SK-N-SH (cell line): ENCODE measurements around the gene KHNYN. TPM values are rescaled to one million over a fixed set of nuclear protein-coding genes. Genes with fewer than 3 reads are reported as not detected.

Experiments
- CTCF ChIA-PET: fragments of 300-600, 350-600 bp; formaldehyde crosslinking; extraction: SDS; loops from one replicate; lab custom pipeline; 2021; lab: Yijun Ruan, JAX
- POLR2A ChIA-PET: fragments of 350-600 bp; sonication (Branson Sonifier 250); formaldehyde crosslinking; extraction: SDS; loops from one replicate; lab custom pipeline; 2020; ENCODE audit warnings: antibody characterized with exemption, inconsistent platforms; lab: Yijun Ruan, JAX
- DNase-seq: peaks from one replicate; pipeline ENCODE4 v3.0.0; 2012
- H2AFZ ChIP-seq: fragments of 200-600 bp; sonication (generic); 2 replicates; pipeline ENCODE4 v1.8.1; 2016; ENCODE audit warnings: antibody characterized with exemption, mild to moderate bottlenecking, low read depth
- H3F3A ChIP-seq: fragments of 200-600 bp; sonication (generic); replicated peaks from 2 replicates; pipeline ENCODE3; 2016; ENCODE audit warnings: antibody characterized with exemption, mild to moderate bottlenecking; ENCODE audit not compliant: insufficient read depth
- H3K27ac ChIP-seq, 2 experiments: fragments of 200-500 bp in 1 of 2; fragments of 200-600 bp in 1 of 2; sonication (Bioruptor generic) in 1 of 2; sonication (generic), shearing (Covaris generic) in 1 of 2; 2 replicates each; pipeline versions ENCODE4 v1.5.1 to v1.6.1; 2014 to 2016; ENCODE audit warnings: low read depth in 2 of 2, inconsistent platforms in 1 of 2, low read length in 1 of 2, mild to moderate bottlenecking in 1 of 2, mixed read lengths in 1 of 2
- H3K27me3 ChIP-seq: fragments of 200-600 bp; sonication (generic), shearing (Covaris generic); 2 replicates; pipeline ENCODE4 v1.6.1; 2016; ENCODE audit warnings: mixed run types; ENCODE audit not compliant: insufficient read depth
- H3K36me3 ChIP-seq, 2 experiments: fragments of 200-500 bp in 1 of 2; fragments of 200-600 bp in 1 of 2; sonication (Bioruptor generic) in 1 of 2; sonication (generic) in 1 of 2; replicated peaks in 1 of 2; 2 replicates each; pipeline versions ENCODE3 to v1.5.1; 2014 to 2016; ENCODE audit warnings: low read length in 1 of 2, mild to moderate bottlenecking in 1 of 2; ENCODE audit not compliant: insufficient read depth in 2 of 2, control insufficient read depth in 1 of 2
- H3K4me1 ChIP-seq, 2 experiments: fragments of 200-500 bp in 1 of 2; fragments of 200-600 bp in 1 of 2; sonication (Bioruptor generic) in 1 of 2; sonication (generic), shearing (Covaris generic) in 1 of 2; 2 replicates each; pipeline versions ENCODE4 v1.5.1 to v1.6.1; 2014 to 2016; ENCODE audit warnings: low read depth in 1 of 2, low read length in 1 of 2, mixed run types in 1 of 2; ENCODE audit not compliant: insufficient read depth in 2 of 2, control insufficient read depth in 1 of 2
- H3K4me2 ChIP-seq: fragments of 200-600 bp; sonication (generic), shearing (Covaris generic); 2 replicates; pipeline ENCODE4 v1.6.1; 2017; ENCODE audit warnings: mixed run types
- H3K4me3 ChIP-seq, 2 experiments: fragments of 200-500 bp in 1 of 2; fragments of 200-600 bp in 1 of 2; sonication (Bioruptor generic) in 1 of 2; sonication (generic), shearing (Covaris generic) in 1 of 2; 2 replicates each; pipeline versions ENCODE4 v1.5.1 to v1.8.1; 2014 to 2016; ENCODE audit warnings: low read depth in 2 of 2, inconsistent platforms in 1 of 2, low read length in 1 of 2, mild to moderate bottlenecking in 1 of 2, mixed read lengths in 1 of 2, moderate library complexity in 1 of 2
- H3K79me2 ChIP-seq: fragments of 200-600 bp; sonication (generic); 2 replicates; pipeline ENCODE4 v1.8.1; 2017; ENCODE audit warnings: mild to moderate bottlenecking; ENCODE audit not compliant: insufficient read depth
- H3K9ac ChIP-seq: fragments of 200-600 bp; sonication (generic); 2 replicates; pipeline ENCODE4 v1.6.1; 2017; ENCODE audit warnings: mixed run types
- H3K9me2 ChIP-seq: fragments of 200-600 bp; sonication (generic); 2 replicates; pipeline ENCODE4 v1.6.1; 2017; ENCODE audit warnings: mixed run types
- H3K9me3 ChIP-seq: fragments of 200-600 bp; sonication (generic); 2 replicates; pipeline ENCODE4 v1.6.1; 2017; ENCODE audit warnings: mixed run types, mild to moderate bottlenecking, moderate library complexity
- H4K20me1 ChIP-seq: fragments of 200-600 bp; sonication (generic); 2 replicates; pipeline ENCODE4 v1.6.1; 2017; ENCODE audit warnings: mild to moderate bottlenecking, mixed run types; ENCODE audit not compliant: insufficient read depth
- ELF1 ChIP-seq: IDR thresholded peaks from 2 replicates; pipeline ENCODE4 v1.4.0; 2012
- EP300 ChIP-seq, 2 experiments: IDR thresholded peaks; 2 replicates each; pipeline versions ENCODE4 v1.4.0 to v1.6.1; 2012; ENCODE audit warnings: borderline replicate concordance in 1 of 2, low read depth in 1 of 2, low read length in 1 of 2
- FOXJ3 ChIP-seq: sonication (generic); formaldehyde crosslinking; IDR thresholded peaks from 2 replicates; pipeline ENCODE4 v1.5.1; 2020; ENCODE audit warnings: mild to moderate bottlenecking, missing genetic modification reagents
- FOXM1 ChIP-seq: IDR thresholded peaks from 2 replicates; pipeline ENCODE4 v1.4.0; 2012; ENCODE audit warnings: low read depth, mild to moderate bottlenecking
- IRF3 ChIP-seq: fragments of 150-350 bp; IDR thresholded peaks from 2 replicates; pipeline ENCODE4 v1.6.1; 2016; ENCODE audit warnings: mild to moderate bottlenecking, low read depth, low read length
- MAX ChIP-seq: IDR thresholded peaks from 2 replicates; pipeline ENCODE4 v1.4.0; 2012; ENCODE audit warnings: low read depth
- MXI1 ChIP-seq: IDR thresholded peaks from 2 replicates; pipeline ENCODE4 v1.6.1; 2012; ENCODE audit warnings: mild to moderate bottlenecking, low read depth, low read length, improper control_type of control experiment
- NFIC ChIP-seq: IDR thresholded peaks from 2 replicates; pipeline ENCODE4 v1.4.0; 2012; ENCODE audit warnings: borderline replicate concordance
- RAD21 ChIP-seq: IDR thresholded peaks from 2 replicates; pipeline ENCODE4 v1.6.1; 2012; ENCODE audit warnings: mild to moderate bottlenecking, low read length
- RCOR1 ChIP-seq: fragments of 150-350 bp; IDR thresholded peaks from 2 replicates; pipeline ENCODE4 v1.6.1; 2017; ENCODE audit warnings: antibody characterized with exemption, low read length
- RFX5 ChIP-seq: IDR thresholded peaks from 2 replicates; pipeline ENCODE4 v1.6.1; 2012; ENCODE audit warnings: mild to moderate bottlenecking, improper control_type of control experiment, low read length
- SMC3 ChIP-seq: IDR thresholded peaks from 2 replicates; pipeline ENCODE4 v1.6.1; 2012; ENCODE audit warnings: low read depth, low read length, improper control_type of control experiment
- TAF1 ChIP-seq: IDR thresholded peaks from 2 replicates; pipeline ENCODE4 v1.6.1; 2012; ENCODE audit warnings: low read depth, mild to moderate bottlenecking, low read length, moderate library complexity, borderline replicate concordance
- TEAD4 ChIP-seq: IDR thresholded peaks from 2 replicates; pipeline ENCODE4 v1.4.0; 2012; ENCODE audit warnings: mild to moderate bottlenecking, borderline replicate concordance; ENCODE audit not compliant: insufficient read depth
- USF1 ChIP-seq: IDR thresholded peaks from 2 replicates; pipeline ENCODE4 v1.4.0; 2012; ENCODE audit warnings: low read depth, borderline replicate concordance
- WGBS: methylation state at CpG from one replicate; pipeline ENCODE4 v1.1.6; 2017; ENCODE audit warnings: low lambda C conversion rate; 5-methylcytosine and 5-hydroxymethylcytosine counted together
- polyA plus RNA-seq, 3 experiments: library from polyadenylated mRNA; depleted of rRNA; stranded (reverse); fragments of >200 nt; gene quantifications; 2 replicates each; pipeline ENCODE4 v1.2.3, GENCODE V29; 2012
- TF ChIP-seq, protein P1 (sequence below): fragments of 200-600 bp; sonication (generic); IDR thresholded peaks from 2 replicates; pipeline ENCODE4 v1.6.1; 2017; ENCODE audit warnings: antibody characterized with exemption, mild to moderate bottlenecking, moderate library complexity

Gene KHNYN
- polyA plus RNA-seq, 1 of the 3 experiments (the other 2 are of a cell fraction): 18.3 TPM

- Histone ChIP-seq H3K36me3 (no peaks in the 10 kb centered on the region), H3K27me3 (0 out of 2 replicates have a peak, but pooled peaks cover 5% of the 10 kb centered on the region), H3F3A (peaks cover 7% of the 10 kb centered on the region), H4K20me1 (no peaks in the 10 kb centered on the region), H2AFZ (no peak overlapping the region), H3K9me3 (no peaks in the 10 kb centered on the region), H3K4me3 (no peak overlapping the region), H3K4me2 (no peak overlapping the region), H3K9ac (no peak overlapping the region), H3K79me2 (no peaks in the 10 kb centered on the region), H3K27ac (no peak overlapping the region), H3K9me2 (no peaks in the 10 kb centered on the region), H3K4me1 (peaks cover 0 to 14% of the 10 kb centered on the region in 2 experiments; a peak in 3 of 4 replicates)
- WGBS: 71% methylated on average over 12 of the region's 12 CpGs
- CTCF ChIA-PET: interaction anchor here (0.5 to 16.1 kb wide), 9 partner anchors 9 to 732 kb away, joined by 3 to 275 read pairs (median 4); no protein-coding TSS in a partner anchor
- POLR2A ChIA-PET: interaction anchor here (0.6 kb wide), 1 partner anchor 63 kb away, joined by 3 read pairs; no protein-coding TSS in a partner anchor
- TF ChIP-seq MXI1 (no peak), MAX (no peak), RFX5 (no peak), IRF3 (no peak), FOXJ3 (CRISPR knock-in tag) (no peak), RAD21 (no peak), ELF1 (no peak), EP300 (IDR thresholded peaks at IDR 0.05; ENCODE audit: borderline replicate concordance in 1 of 2, low read depth in 1 of 2, low read length in 1 of 2) (no peak), USF1 (no peak), FOXM1 (no peak), RCOR1 (no peak)
- no peak for DNase-seq
Observed at GRCh38 chr14:24422694-24423601, 6.8 kb upstream of the KHNYN start.

DNA sequence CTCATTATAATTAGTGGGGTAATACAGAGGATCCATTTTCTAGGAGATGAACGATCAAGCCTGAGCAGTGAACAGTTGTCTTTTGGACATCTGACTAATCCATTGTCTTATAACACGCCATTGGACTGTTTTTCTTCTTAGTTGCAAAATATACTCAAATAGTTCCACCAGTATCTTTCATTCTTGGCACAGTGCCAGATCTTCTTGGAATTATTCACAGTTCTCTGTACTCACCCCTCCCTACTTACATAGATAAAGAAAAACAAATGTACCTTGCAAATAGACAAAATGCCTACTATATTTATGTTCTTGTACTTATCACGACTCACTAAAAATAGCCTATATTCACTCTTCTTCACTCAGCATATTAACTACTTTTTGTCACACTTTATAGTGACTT lies 4.0 kb upstream of the KHNYN start:
- H3K4me2 ChIP-seq: no peak overlapping the region
- CTCF ChIA-PET: interaction anchor here (0.5 to 16.1 kb wide), 11 partner anchors 9 to 118 kb away, joined by 3 to 275 read pairs (median 5); partner anchors contain the start of gene CIDEB
- DNase-seq: no peak
- no peaks in the 10 kb centered on the region for H4K20me1 ChIP-seq
- TF ChIP-seq SMC3 (no peak), TAF1 (no peak), NFIC (peak; percentile 85), TEAD4 (no peak)
- TF ChIP-seq, protein P1, sequence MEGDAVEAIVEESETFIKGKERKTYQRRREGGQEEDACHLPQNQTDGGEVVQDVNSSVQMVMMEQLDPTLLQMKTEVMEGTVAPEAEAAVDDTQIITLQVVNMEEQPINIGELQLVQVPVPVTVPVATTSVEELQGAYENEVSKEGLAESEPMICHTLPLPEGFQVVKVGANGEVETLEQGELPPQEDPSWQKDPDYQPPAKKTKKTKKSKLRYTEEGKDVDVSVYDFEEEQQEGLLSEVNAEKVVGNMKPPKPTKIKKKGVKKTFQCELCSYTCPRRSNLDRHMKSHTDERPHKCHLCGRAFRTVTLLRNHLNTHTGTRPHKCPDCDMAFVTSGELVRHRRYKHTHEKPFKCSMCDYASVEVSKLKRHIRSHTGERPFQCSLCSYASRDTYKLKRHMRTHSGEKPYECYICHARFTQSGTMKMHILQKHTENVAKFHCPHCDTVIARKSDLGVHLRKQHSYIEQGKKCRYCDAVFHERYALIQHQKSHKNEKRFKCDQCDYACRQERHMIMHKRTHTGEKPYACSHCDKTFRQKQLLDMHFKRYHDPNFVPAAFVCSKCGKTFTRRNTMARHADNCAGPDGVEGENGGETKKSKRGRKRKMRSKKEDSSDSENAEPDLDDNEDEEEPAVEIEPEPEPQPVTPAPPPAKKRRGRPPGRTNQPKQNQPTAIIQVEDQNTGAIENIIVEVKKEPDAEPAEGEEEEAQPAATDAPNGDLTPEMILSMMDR: no peak
- H3K27ac ChIP-seq: no peak overlapping the region
- H2AFZ ChIP-seq: peak overlapping the region; percentile 38; the same call in 1 of the 2 replicates
- H3K4me3 ChIP-seq: no peak overlapping the region
- H3K79me2 ChIP-seq: peaks cover 6% of the 10 kb centered on the region
- peaks cover 7% of the 10 kb centered on the region for H3F3A ChIP-seq
- no peak overlapping the region for H3K9ac ChIP-seq
- peaks cover 11 to 20% of the 10 kb centered on the region in 2 experiments; a peak in 3 of 4 replicates for H3K4me1 ChIP-seq
- no peaks in the 10 kb centered on the region for H3K36me3 ChIP-seq
- H3K27me3 ChIP-seq: no peaks in the 10 kb centered on the region
- POLR2A ChIA-PET: no interaction called here
- H3K9me2 ChIP-seq: no peaks in the 10 kb centered on the region
- no peaks in the 10 kb centered on the region for H3K9me3 ChIP-seq
- WGBS: 56% methylated on average over 3 of the region's 3 CpGs
